Measurements from ENCODE around the gene GRIK3.

The GRIK3 gene

DNA sequence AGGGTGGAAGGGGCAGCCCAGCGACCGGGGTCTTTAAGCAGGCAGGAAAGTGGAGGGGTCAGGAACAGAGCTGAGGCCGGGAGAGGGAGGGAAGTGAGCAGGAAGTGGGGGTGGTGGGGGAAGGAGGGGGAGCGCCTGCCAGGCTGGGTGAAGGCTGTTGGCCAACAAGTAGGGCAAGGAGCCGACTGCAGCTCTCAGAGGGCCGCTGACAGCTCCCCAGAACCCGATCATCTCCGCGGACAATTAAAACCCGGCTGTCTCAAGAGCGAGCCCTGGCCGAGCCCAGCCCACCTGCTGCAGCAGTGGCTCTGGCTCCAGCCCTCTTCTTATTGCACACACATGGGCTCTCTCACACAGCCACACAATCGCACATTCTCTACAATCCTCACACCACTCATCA lies 51.6 kb downstream of the GRIK3 start:
- Histone ChIP-seq H3K27me3 (ENCODE audit: insufficient read depth, insufficient read length) (no peaks in the 10 kb centered on the region), H3K9me3 (ENCODE audit: insufficient read depth, low read length) (peaks cover 8% of the 10 kb centered on the region), H3K9ac (ENCODE audit: insufficient read length, low read depth) (no peak overlapping the region), H3K36me3 (ENCODE audit: insufficient read depth, insufficient read length, low read length) (no peaks in the 10 kb centered on the region), H3K4me1 (ENCODE audit: insufficient read depth, insufficient read length) (peaks cover 17% of the 10 kb centered on the region), H3K4me3 (ENCODE audit: insufficient read length, low read depth) (no peak overlapping the region)
- no peak for DNase-seq (ENCODE audit: low read depth, low spot score)
- no peak for TF ChIP-seq YY1 (IDR thresholded peaks at IDR 0.05; ENCODE audit: insufficient read depth, insufficient read length)
- TF ChIP-seq SUZ12 (IDR thresholded peaks at IDR 0.05; ENCODE audit: extremely low read depth, insufficient read depth, insufficient read length) = no peak
- no peak for TF ChIP-seq ZNF274 (IDR thresholded peaks at IDR 0.05; ENCODE audit: low read depth, low read length)

DNA sequence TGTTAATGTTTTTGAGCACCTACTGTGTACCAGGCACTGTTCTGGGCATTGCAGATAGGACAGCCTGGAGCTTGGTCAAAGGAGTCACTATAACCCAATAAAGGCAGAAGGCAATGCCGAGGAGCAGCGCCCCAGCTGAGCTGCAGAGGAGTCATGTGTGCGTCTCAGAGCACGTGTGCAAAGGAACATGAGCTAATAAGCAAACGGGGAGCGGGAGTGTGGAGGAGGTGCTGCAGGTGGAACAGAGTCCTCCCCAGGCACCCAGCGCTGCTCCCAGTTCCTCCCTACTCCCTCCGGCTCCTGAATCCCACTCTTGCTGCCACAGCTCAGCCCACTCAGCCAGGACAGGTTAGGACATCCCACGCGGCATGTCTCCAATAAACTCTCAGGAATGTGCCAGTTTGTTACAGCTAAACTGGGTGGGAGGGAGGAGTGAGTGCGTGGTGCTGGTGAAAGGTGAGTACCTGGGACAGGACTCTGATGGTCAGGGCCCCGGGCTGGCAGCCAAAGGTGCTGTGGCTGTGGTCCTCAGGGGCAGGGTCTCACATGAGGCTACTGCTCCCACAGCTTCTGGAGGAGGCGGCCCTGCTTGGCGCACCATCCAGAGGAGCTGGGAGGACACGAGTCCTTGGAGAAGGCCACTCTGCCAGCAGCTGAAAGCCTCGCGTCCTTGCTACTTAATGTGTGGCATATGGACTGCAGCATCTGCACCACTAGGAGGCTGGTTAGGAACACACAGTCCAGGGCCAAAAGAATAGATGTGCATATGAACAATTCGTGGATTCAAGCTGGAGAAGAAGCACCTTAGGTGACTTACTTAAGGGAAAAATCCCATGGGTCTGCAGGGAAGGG lies 52.3 kb downstream of the GRIK3 start:
- Histone ChIP-seq H3K4me1 (ENCODE audit: insufficient read depth, insufficient read length) (peaks cover 17% of the 10 kb centered on the region), H3K9me3 (ENCODE audit: insufficient read depth, low read length) (peaks cover 8% of the 10 kb centered on the region), H3K27me3 (ENCODE audit: insufficient read depth, insufficient read length) (no peaks in the 10 kb centered on the region), H3K4me3 (ENCODE audit: insufficient read length, low read depth) (no peak overlapping the region), H3K36me3 (ENCODE audit: insufficient read depth, insufficient read length, low read length) (no peaks in the 10 kb centered on the region), H3K9ac (ENCODE audit: insufficient read length, low read depth) (no peak overlapping the region)
- no peak for TF ChIP-seq SUZ12 (IDR thresholded peaks at IDR 0.05; ENCODE audit: extremely low read depth, insufficient read depth, insufficient read length)
- TF ChIP-seq ZNF274 (IDR thresholded peaks at IDR 0.05; ENCODE audit: low read depth, low read length) = no peak
- no peak for TF ChIP-seq YY1 (IDR thresholded peaks at IDR 0.05; ENCODE audit: insufficient read depth, insufficient read length)
- no peak for DNase-seq (ENCODE audit: low read depth, low spot score)

DNA sequence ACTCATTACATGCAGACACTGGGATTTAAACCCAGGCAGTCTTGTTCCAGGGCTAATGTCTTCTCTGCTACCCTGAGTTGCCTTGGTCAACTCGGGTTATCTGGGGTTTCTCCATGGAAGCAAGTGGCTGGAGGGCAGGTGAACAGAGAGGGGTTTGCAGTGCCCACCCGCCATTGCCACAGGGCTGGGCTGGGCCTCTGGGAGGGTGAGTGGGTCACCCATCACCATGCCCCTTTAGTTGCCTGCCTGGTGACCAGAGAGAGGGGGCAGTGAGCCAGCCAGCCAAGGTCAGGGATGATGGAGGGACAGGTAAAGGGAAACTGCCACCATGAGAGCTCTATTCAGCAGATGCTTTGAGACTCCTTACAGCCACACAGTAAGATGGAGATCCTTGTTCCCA lies 53.2 kb downstream of the GRIK3 start:
- Histone ChIP-seq H3K4me3 (ENCODE audit: insufficient read length, low read depth) (no peak overlapping the region), H3K4me1 (ENCODE audit: insufficient read depth, insufficient read length) (peaks cover 17% of the 10 kb centered on the region), H3K27me3 (ENCODE audit: insufficient read depth, insufficient read length) (no peaks in the 10 kb centered on the region), H3K36me3 (ENCODE audit: insufficient read depth, insufficient read length, low read length) (no peaks in the 10 kb centered on the region), H3K9me3 (ENCODE audit: insufficient read depth, low read length) (peaks cover 8% of the 10 kb centered on the region), H3K9ac (ENCODE audit: insufficient read length, low read depth) (no peak overlapping the region)
- TF ChIP-seq SUZ12 (IDR thresholded peaks at IDR 0.05; ENCODE audit: extremely low read depth, insufficient read depth, insufficient read length) (no peak), YY1 (IDR thresholded peaks at IDR 0.05; ENCODE audit: insufficient read depth, insufficient read length) (no peak), ZNF274 (IDR thresholded peaks at IDR 0.05; ENCODE audit: low read depth, low read length) (no peak)
- DNase-seq (ENCODE audit: low read depth, low spot score) = no peak

- Histone ChIP-seq H3K9me3 (ENCODE audit: insufficient read depth, low read length) (peaks cover 8% of the 10 kb centered on the region), H3K27me3 (ENCODE audit: insufficient read depth, insufficient read length) (no peaks in the 10 kb centered on the region), H3K4me3 (ENCODE audit: insufficient read length, low read depth) (no peak overlapping the region), H3K4me1 (ENCODE audit: insufficient read depth, insufficient read length) (peaks cover 11% of the 10 kb centered on the region), H3K9ac (ENCODE audit: insufficient read length, low read depth) (no peak overlapping the region), H3K36me3 (ENCODE audit: insufficient read depth, insufficient read length, low read length) (no peaks in the 10 kb centered on the region)
- TF ChIP-seq YY1 (IDR thresholded peaks at IDR 0.05; ENCODE audit: insufficient read depth, insufficient read length) (no peak), ZNF274 (IDR thresholded peaks at IDR 0.05; ENCODE audit: low read depth, low read length) (no peak), SUZ12 (IDR thresholded peaks at IDR 0.05; ENCODE audit: extremely low read depth, insufficient read depth, insufficient read length) (no peak)
- DNase-seq (ENCODE audit: low read depth, low spot score) = no peak
Measured at GRCh38 chr1:36977731-36978406, 56.4 kb downstream of the GRIK3 start.

GRCh38 chr1:36975642-36976041 lies 58.7 kb downstream of the GRIK3 start:
- Histone ChIP-seq H3K4me3 (ENCODE audit: insufficient read length, low read depth) (no peak overlapping the region), H3K9me3 (ENCODE audit: insufficient read depth, low read length) (peaks cover 8% of the 10 kb centered on the region), H3K4me1 (ENCODE audit: insufficient read depth, insufficient read length) (no peaks in the 10 kb centered on the region), H3K27me3 (ENCODE audit: insufficient read depth, insufficient read length) (no peaks in the 10 kb centered on the region), H3K36me3 (ENCODE audit: insufficient read depth, insufficient read length, low read length) (no peaks in the 10 kb centered on the region), H3K9ac (ENCODE audit: insufficient read length, low read depth) (no peak overlapping the region)
- no peak for TF ChIP-seq YY1 (IDR thresholded peaks at IDR 0.05; ENCODE audit: insufficient read depth, insufficient read length)
- TF ChIP-seq SUZ12 (IDR thresholded peaks at IDR 0.05; ENCODE audit: extremely low read depth, insufficient read depth, insufficient read length) = no peak
- TF ChIP-seq ZNF274 (IDR thresholded peaks at IDR 0.05; ENCODE audit: low read depth, low read length) = no peak
- DNase-seq (ENCODE audit: low read depth, low spot score) = no peak

DNA sequence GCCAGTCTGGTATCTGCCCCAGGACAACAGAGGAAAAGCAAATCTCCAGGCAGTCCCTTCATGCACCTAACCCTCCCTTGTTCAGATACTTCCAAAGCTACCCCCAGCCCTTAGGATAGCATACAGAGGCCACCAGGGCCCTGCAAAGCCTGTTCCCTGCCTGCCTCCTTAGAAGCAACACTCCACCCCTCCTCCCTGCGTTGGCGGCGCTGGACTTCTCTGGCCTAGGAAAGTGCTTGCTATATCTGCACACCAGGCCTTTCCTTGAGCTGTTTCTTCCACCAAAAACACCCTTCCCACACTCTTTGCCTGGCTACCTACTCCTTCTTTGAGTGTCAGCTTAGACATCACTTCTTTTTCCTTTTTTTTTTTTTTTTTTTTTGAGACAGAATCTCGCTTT lies 61.3 kb downstream of the GRIK3 start:
- H3K9me3 ChIP-seq (ENCODE audit: insufficient read depth, low read length) = peaks cover under 1% of the 10 kb centered on the region
- TF ChIP-seq YY1 (IDR thresholded peaks at IDR 0.05; ENCODE audit: insufficient read depth, insufficient read length) (no peak), SUZ12 (IDR thresholded peaks at IDR 0.05; ENCODE audit: extremely low read depth, insufficient read depth, insufficient read length) (no peak), ZNF274 (IDR thresholded peaks at IDR 0.05; ENCODE audit: low read depth, low read length) (no peak)

More for the DNA sequence above, 61.3 kb downstream of the GRIK3 start:
- H3K27me3 ChIP-seq (ENCODE audit: insufficient read depth, insufficient read length) = no peaks in the 10 kb centered on the region
- no peak overlapping the region for H3K4me3 ChIP-seq (ENCODE audit: insufficient read length, low read depth)
- peaks cover 6% of the 10 kb centered on the region for H3K4me1 ChIP-seq (ENCODE audit: insufficient read depth, insufficient read length)
- no peak for DNase-seq (ENCODE audit: low read depth, low spot score)
- H3K36me3 ChIP-seq (ENCODE audit: insufficient read depth, insufficient read length, low read length) = no peaks in the 10 kb centered on the region
- H3K9ac ChIP-seq (ENCODE audit: insufficient read length, low read depth) = no peak overlapping the region

Measured in NT2/D1 (cell line).